HepG2 (cell line): ENCODE results near the gene UNC5C.

Experiments
- CTCF ChIP-seq: sonication (generic); formaldehyde crosslinking; IDR thresholded peaks from 2 replicates; pipeline ENCODE4 v1.5.0; 2020; ENCODE audit warnings: mild to moderate bottlenecking, missing genetic modification reagents, moderate library complexity
- DNMT1 ChIP-seq: sonication (generic); formaldehyde crosslinking; IDR thresholded peaks from 2 replicates; pipeline ENCODE4 v1.5.1; 2020; ENCODE audit warnings: mild to moderate bottlenecking, missing genetic modification reagents
- NCOR1 ChIP-seq: fragments of 200-600 bp; sonication (generic); IDR thresholded peaks from 2 replicates; pipeline ENCODE4 v1.7.0; 2017; ENCODE audit warnings: antibody characterized with exemption, low read length, borderline replicate concordance
- ONECUT2 ChIP-seq: sonication (generic); formaldehyde crosslinking; IDR thresholded peaks from 2 replicates; pipeline ENCODE4 v1.4.0; 2020; ENCODE audit warnings: missing genetic modification reagents
- RAD51 ChIP-seq: fragments of 450-650 bp; IDR thresholded peaks from 2 replicates; pipeline ENCODE4 v1.6.1; 2016; ENCODE audit warnings: borderline replicate concordance

DNA sequence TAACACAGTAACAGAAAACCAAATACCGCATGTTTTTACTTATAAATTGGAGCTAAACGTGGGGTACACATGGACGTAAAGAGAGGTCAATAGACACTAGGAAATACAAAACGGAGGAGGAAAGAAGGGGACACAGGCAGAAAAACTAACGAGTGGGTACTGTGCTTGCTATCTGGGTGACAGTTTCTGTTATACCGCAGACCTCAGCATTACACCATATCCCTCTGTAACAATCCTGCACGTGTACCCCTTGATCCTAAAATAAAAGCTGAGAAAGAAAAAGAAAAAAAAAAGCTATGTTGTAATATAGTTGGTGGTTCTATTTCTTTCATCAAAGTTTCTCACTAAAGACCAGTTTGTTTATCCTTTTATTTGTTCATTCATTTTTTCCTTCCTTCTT is 47.9 kb upstream of the UNC5C start:
- TF ChIP-seq DNMT1 (CRISPR knock-in tag) (no peak), RAD51 (no peak), CTCF (CRISPR knock-in tag) (no peak), ONECUT2 (CRISPR knock-in tag) (no peak), NCOR1 (no peak)
